Measurements from ENCODE around the gene ABCC3. TPM values are rescaled to one million over a fixed set of nuclear protein-coding genes. Genes with fewer than 3 reads are reported as not detected.

ABCC3 gene
- total RNA-seq, 2 donors from 2014 or later, result 1.4 to 4.5 TPM

GRCh38 chr17:50620858-50621257 lies 13.8 kb upstream of the ABCC3 start:
- H3K4me3 ChIP-seq, result no peak overlapping the region
- DNase-seq (ENCODE audit: low spot score), result no peak
- no peak for TF ChIP-seq CTCF (IDR thresholded peaks at IDR 0.05)
- no peaks in the 10 kb centered on the region for H3K36me3 ChIP-seq
- H3K27me3 ChIP-seq, result no peaks in the 10 kb centered on the region
- no peaks in the 10 kb centered on the region for H3K4me1 ChIP-seq
- H3K27ac ChIP-seq, result no peak overlapping the region
- no peaks in the 10 kb centered on the region for H3K9me3 ChIP-seq

- no peak overlapping the region for H3K27ac ChIP-seq
- no peaks in the 10 kb centered on the region for H3K36me3 ChIP-seq
- H3K27me3 ChIP-seq, result no peaks in the 10 kb centered on the region
- H3K4me3 ChIP-seq, result no peak overlapping the region
- H3K9me3 ChIP-seq, result no peaks in the 10 kb centered on the region
- no peak for TF ChIP-seq CTCF (IDR thresholded peaks at IDR 0.05)
- H3K4me1 ChIP-seq, result peaks cover 0 to 4% of the 10 kb centered on the region in 2 donors
- no peak for DNase-seq (ENCODE audit: low spot score)
Measured at GRCh38 chr17:50621574-50622031, 13.1 kb upstream of the ABCC3 start.

GRCh38 chr17:50624321-50624934 lies 10.3 kb upstream of the ABCC3 start:
- H3K27ac ChIP-seq, result no peak overlapping the region
- no peaks in the 10 kb centered on the region for H3K27me3 ChIP-seq
- H3K4me1 ChIP-seq, result peaks cover 0 to 4% of the 10 kb centered on the region in 2 donors
- DNase-seq (ENCODE audit: low spot score), result no peak
- no peak overlapping the region for H3K4me3 ChIP-seq
- no peaks in the 10 kb centered on the region for H3K9me3 ChIP-seq
- no peak for TF ChIP-seq CTCF (IDR thresholded peaks at IDR 0.05)
- no peaks in the 10 kb centered on the region for H3K36me3 ChIP-seq

- no peaks in the 10 kb centered on the region for H3K27me3 ChIP-seq
Measured at GRCh38 chr17:50625032-50625871, 9.4 kb upstream of the ABCC3 start.

GRCh38 chr17:50626037-50626574 lies 8.6 kb upstream of the ABCC3 start:
- peak; percentile 79 for DNase-seq (ENCODE audit: low spot score)
- Histone ChIP-seq H3K36me3 (no peaks in the 10 kb centered on the region), H3K27ac (no peak overlapping the region), H3K4me3 (no peak overlapping the region), H3K9me3 (no peaks in the 10 kb centered on the region), H3K27me3 (no peaks in the 10 kb centered on the region), H3K4me1 (peaks cover 0 to 4% of the 10 kb centered on the region in 2 donors)
- peak; percentile 74 to 85 for TF ChIP-seq CTCF (IDR thresholded peaks at IDR 0.05)

More at GRCh38 chr17:50625032-50625871, 9.4 kb upstream of the ABCC3 start:
- Histone ChIP-seq H3K9me3 (no peaks in the 10 kb centered on the region), H3K27ac (no peak overlapping the region), H3K4me1 (peaks cover 0 to 4% of the 10 kb centered on the region in 2 donors), H3K4me3 (no peak overlapping the region), H3K36me3 (no peaks in the 10 kb centered on the region)
- TF ChIP-seq CTCF (IDR thresholded peaks at IDR 0.05), result no peak
- no peak for DNase-seq (ENCODE audit: low spot score)
